HG03378 (cell line): Measurements from ENCODE around the gene TM4SF18.
A peak's percentile ranks its signal among the peaks of the same experiment; 100 is the strongest.

Experiments
- ATAC-seq: cut with Tn5 transposase; IDR thresholded peaks from one replicate; pipeline ENCODE4 v1.9.1; 2021; ENCODE audit warnings: mild to moderate bottlenecking, moderate library complexity; ENCODE audit not compliant: unreplicated experiment

The TM4SF18 gene

GRCh38 chr3:149331396-149331795, 2.0 kb downstream of the TM4SF18 start:
- no peak for ATAC-seq

GRCh38 chr3:149330609-149331331, 2.7 kb downstream of the TM4SF18 start:
- no peak for ATAC-seq

GRCh38 chr3:149327156-149327555, 6.3 kb downstream of the TM4SF18 start:
- no peak for ATAC-seq

DNA sequence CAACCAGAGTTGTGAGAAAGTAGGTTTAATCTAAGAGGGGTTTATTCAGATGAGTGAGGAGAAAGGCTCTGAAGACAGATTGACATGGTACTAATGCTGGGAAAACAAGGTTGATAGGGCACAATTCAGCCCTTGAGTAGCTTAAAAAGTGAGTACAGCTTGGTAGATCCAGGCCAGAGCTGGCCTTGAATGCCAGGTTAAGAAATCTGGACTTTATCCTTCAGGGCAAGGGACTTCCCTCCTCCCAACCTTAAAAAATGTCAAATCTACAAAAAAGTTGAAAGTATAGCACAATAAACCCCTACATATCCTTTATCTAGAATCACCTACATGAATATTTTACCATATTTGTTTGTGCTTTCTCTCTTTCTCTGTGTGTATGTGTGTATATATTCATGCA, 7.9 kb downstream of the TM4SF18 start:
- no peak for ATAC-seq

GRCh38 chr3:149324332-149324731, 9.1 kb downstream of the TM4SF18 start:
- ATAC-seq = no peak

- no peak for ATAC-seq
Measured at GRCh38 chr3:149321640-149322039, 11.8 kb downstream of the TM4SF18 start.

DNA sequence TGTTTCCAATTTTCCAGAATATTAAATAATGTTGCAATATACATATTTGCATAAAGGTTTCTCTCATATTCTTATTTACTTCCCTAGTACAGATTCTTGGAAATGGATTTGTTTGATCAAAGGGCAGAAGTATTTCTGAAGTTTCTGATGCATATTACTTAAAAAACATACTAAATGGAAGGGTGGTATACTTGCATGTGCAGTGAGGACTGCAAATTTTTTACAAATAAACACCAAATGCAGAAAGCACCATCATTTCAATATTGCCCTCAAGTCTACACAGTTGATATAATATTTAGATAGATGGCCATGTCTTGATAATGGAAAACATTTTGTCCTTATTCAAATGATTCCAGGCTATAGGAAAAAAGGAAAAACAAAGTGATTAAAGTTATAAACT, 12.3 kb downstream of the TM4SF18 start:
- ATAC-seq = no peak

DNA sequence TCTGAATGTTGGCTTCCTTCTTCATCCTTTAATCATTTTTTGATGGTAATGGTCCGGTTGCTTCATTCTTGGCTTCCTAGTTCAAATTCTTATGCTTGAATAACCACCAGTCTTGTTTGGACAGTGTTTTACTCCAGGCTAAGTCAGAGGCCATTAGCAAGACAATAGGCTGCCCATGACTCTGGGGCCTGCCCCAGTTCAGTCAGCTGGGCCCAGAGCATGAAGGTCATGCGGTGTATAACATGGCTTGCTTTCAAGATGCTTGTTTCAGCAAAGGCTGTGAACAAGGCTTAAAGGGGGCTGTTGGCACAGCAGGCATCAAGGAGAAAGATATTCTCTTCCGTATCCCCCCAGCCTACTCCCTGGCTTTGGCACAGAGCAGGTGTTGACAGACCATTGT, 13.7 kb downstream of the TM4SF18 start:
- ATAC-seq = no peak

GRCh38 chr3:149317072-149317471, 16.4 kb downstream of the TM4SF18 start:
- no peak for ATAC-seq

DNA sequence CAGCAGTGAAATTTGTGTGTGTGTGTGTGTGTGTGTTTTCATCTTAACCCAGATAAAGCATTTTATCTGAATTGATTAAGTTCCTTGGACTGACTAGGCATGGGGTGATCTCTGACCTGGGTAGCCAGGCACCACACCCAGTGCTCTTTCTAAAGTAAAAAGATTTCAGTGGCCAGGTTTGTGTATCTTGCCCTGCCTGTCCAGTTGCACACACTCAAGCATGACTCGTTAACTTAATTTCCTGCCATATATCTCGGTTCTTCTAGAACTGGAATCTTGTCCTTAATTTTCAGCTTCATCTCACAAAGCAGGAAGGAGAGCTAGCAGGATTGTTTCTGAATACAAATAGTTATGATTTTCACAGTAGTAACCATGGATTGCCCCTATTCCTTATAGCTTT, 17.0 kb downstream of the TM4SF18 start:
- ATAC-seq = no peak

- no peak for ATAC-seq
Measured at GRCh38 chr3:149315694-149316093, 17.7 kb downstream of the TM4SF18 start.

DNA sequence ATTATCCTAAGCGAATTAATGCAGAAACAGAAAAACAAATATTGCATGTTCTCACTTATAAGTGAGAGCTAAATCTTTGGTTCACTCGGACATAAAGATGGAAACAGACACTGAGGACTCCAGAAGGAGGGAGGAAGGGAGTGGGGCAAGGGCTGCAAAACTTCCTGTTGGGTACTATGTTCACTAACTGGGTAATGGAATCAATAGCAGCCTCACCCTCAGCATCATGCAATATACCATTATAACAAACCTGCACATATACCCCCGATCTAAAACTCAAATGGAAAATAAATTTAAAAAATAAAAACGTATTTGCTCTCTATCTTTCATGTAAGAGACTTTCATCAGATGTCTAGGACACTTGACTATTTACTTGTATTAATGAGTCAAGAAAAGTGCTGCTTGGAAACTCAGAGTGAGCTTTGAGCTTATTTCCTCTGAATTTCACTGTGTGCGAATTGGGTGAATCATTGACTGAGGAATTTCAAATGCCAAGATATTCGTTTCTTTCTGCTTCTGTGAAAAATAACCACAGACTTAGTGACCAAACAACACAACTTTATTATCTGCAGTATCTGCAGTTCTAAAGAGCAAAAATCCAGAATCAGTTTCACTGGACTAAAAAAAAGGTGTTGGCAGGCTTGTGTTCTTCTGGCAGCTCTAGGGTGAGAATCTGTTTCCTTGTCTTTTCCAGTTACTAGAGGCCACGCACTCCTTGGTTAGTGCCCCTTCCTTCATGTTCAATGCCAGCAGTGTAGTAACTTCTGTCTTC, 18.4 kb downstream of the TM4SF18 start:
- no peak for ATAC-seq

DNA sequence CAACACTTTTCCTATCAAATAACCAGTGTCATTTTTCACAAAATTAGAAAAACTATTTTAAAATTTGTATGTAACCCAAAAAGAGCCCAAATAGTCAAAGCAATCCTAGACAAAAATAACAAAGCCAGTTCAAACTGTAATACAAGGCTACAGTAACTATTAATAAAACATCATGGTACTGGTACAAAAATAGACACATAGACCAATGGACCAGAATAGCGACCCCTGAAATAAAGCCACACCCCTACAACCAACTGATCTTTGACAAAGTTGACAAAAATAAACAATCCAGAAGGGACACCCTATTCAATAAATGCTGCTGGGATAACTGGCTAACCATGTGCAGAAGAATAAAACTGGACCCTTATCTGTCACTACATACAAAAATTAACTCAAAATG, 19.9 kb downstream of the TM4SF18 start:
- no peak for ATAC-seq

- no peak for ATAC-seq
Measured at GRCh38 chr3:149310796-149311534, 22.5 kb downstream of the TM4SF18 start.

- ATAC-seq = no peak
Measured at GRCh38 chr3:149307435-149307783, 26.0 kb downstream of the TM4SF18 start.

GRCh38 chr3:149306751-149307434, 26.5 kb downstream of the TM4SF18 start:
- no peak for ATAC-seq

GRCh38 chr3:149305376-149305775, 28.1 kb downstream of the TM4SF18 start:
- no peak for ATAC-seq

DNA sequence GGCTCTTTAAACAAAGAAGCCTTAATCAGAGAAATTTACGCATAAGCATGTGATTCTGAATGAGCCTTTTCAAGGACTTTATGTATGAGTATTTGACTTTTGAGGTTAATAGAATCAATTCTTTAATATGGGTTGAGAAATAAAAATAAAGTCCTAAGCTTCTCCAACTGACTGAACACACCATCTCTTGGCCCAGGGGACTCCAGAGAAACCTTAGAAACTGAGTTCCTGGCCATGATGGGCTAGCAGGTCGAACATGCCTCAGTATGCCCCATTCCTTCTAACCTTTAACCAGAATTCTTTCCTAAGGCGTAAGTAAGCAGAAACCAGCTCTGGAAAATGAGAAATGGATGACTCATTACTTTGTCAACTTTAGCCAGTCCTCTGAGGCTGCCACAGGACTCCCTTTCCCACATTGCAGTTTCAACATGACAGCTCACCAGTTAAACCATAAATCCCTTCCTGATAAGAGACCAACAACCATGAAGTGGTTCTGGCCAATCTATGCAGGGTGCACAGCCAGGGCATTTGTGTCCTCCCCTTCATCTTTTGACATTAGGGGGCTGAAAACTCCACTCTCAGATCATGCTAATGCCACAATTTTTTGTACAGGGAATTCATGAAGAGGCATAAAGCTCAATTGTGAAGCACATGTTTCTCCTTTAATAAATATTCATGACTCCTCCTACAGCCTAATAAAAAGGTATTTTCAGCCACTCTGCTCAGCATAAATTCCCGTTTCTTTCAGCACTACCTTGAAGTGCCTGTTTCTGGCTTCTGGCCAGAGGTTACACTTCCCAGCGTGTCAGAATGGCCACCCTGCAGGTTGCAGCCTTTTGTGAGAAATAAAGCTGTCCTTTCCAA, 33.3 kb downstream of the TM4SF18 start:
- ATAC-seq = peak; percentile 81

GRCh38 chr3:149296972-149297371, 36.5 kb downstream of the TM4SF18 start:
- no peak for ATAC-seq

- ATAC-seq = no peak
Measured at GRCh38 chr3:149292666-149293065, 40.8 kb downstream of the TM4SF18 start.
